Gastroesophageal sphincter (tissue), 4 donors: Measurements from ENCODE around the gene CTSW. TPM values are rescaled to one million over a fixed set of nuclear protein-coding genes. Genes with fewer than 3 reads are reported as not detected.
A peak's percentile ranks its signal among the peaks of the same experiment; 100 is the strongest.

Experiments
- ATAC-seq: fragments of 150-250 bp; one replicate; pipeline ENCODE4 v1.9.1; 2016; ENCODE audit warnings: mild to moderate bottlenecking, moderate library complexity
- H3K27ac ChIP-seq, 4 donors: fragments of 200-600 bp; sonication (generic) in 3 of 4; 1 replicate in 3 of 4; 2 replicates in 1 of 4; pipeline ENCODE4 v1.5.1; 2016 to 2019
- H3K27me3 ChIP-seq: fragments of 200-600 bp; sonication (generic); one replicate; pipeline ENCODE4 v1.5.1; 2019
- H3K36me3 ChIP-seq, 2 donors: fragments of 200-600 bp; sonication (generic); one replicate each; pipeline ENCODE4 v1.5.1; 2019; ENCODE audit warnings: control low read depth in 1 of 2
- H3K4me1 ChIP-seq, 3 donors: fragments of 200-600 bp; sonication (generic); 1 replicate in 2 of 3; 2 replicates in 1 of 3; pipeline ENCODE4 v1.5.1; 2016 to 2019; ENCODE audit warnings: control low read depth in 2 of 3
- H3K4me3 ChIP-seq, 2 donors: fragments of 200-600 bp; sonication (generic); one replicate each; pipeline ENCODE4 v1.5.1; 2019; ENCODE audit warnings: mild to moderate bottlenecking in 1 of 2, moderate library complexity in 1 of 2
- H3K9me3 ChIP-seq, 3 donors: fragments of 200-600 bp; sonication (generic); one replicate each; pipeline ENCODE4 v1.5.1; 2017 to 2019; ENCODE audit warnings: control low read depth in 2 of 3
- EP300 ChIP-seq: sonication (generic); formaldehyde crosslinking; IDR thresholded peaks from one replicate; pipeline ENCODE4 v1.6.1; 2017; ENCODE audit warnings: antibody characterized with exemption, mild to moderate bottlenecking
- POLR2A ChIP-seq, 2 donors: fragments of 450-650 bp; IDR thresholded peaks; one replicate each; pipeline ENCODE4 v1.6.1; 2017; ENCODE audit warnings: antibody characterized with exemption in 2 of 2, mild to moderate bottlenecking in 2 of 2, moderate library complexity in 1 of 2
- POLR2AphosphoS5 ChIP-seq: sonication (generic); formaldehyde crosslinking; IDR thresholded peaks from one replicate; pipeline ENCODE4 v1.6.1; 2017; ENCODE audit warnings: antibody characterized with exemption
- WGBS, 2 donors: methylation state at CpG; one replicate each; pipeline ENCODE4 v1.1.5; 2018; ENCODE audit warnings: low coverage in 1 of 2; 5-methylcytosine and 5-hydroxymethylcytosine counted together
- total RNA-seq, 4 donors: library from RNA; depleted of rRNA; stranded (reverse); fragments of >200 nt; gene quantifications; one replicate each; pipeline ENCODE4 v1.1.0, GENCODE V29; 2016
- TF ChIP-seq, protein P1 (sequence below), 4 experiments: fragments of 200-600 bp in 2 of 4; fragments of 450-650 bp in 2 of 4; sonication (generic) in 1 of 4; IDR thresholded peaks; one replicate each; pipeline ENCODE4 v1.5.1; 2017 to 2019; ENCODE audit warnings: antibody characterized with exemption in 4 of 4, mild to moderate bottlenecking in 2 of 4, moderate library complexity in 2 of 4

Gene CTSW
- total RNA-seq, 4 donors from 2014 or later: 0.52 to 3.6 (median 0.94) TPM; not detected in 1

DNA sequence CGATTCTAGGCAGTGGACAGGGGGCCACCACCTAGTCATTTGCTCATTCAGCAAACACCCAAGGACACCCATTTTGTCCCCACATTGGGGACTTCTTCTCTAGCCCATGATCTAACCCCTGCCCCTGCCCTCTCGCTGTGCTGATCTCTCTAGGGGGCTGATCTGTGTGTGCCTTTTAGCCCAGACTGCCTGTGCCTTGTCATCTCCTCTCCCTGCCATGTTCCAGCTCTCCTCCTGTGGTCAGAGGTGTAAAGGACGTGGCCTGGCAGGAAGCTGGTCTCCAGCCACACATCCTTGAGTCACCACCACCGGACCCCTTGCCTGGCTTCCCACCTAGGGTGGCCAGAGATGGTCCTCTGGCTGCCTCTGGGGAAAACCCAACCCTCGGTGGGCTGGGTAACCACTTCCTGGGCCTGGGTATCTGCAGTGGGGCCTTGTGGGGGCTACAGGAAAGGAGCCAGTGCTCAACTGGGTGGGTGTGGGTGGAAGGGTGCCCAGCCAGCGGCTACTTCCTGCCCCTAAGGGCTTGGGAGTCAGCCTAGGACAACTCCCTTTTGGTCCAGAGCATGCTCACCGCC is 1.3 kb downstream of the CTSW start:
- TF ChIP-seq, protein P1, sequence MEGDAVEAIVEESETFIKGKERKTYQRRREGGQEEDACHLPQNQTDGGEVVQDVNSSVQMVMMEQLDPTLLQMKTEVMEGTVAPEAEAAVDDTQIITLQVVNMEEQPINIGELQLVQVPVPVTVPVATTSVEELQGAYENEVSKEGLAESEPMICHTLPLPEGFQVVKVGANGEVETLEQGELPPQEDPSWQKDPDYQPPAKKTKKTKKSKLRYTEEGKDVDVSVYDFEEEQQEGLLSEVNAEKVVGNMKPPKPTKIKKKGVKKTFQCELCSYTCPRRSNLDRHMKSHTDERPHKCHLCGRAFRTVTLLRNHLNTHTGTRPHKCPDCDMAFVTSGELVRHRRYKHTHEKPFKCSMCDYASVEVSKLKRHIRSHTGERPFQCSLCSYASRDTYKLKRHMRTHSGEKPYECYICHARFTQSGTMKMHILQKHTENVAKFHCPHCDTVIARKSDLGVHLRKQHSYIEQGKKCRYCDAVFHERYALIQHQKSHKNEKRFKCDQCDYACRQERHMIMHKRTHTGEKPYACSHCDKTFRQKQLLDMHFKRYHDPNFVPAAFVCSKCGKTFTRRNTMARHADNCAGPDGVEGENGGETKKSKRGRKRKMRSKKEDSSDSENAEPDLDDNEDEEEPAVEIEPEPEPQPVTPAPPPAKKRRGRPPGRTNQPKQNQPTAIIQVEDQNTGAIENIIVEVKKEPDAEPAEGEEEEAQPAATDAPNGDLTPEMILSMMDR (IDR thresholded peaks at IDR 0.05): no peak
- TF ChIP-seq POLR2A (IDR thresholded peaks at IDR 0.05): no peak
- no peak for TF ChIP-seq EP300
- TF ChIP-seq POLR2AphosphoS5: no peak
- H3K4me3 ChIP-seq: no peak overlapping the region
- no peaks in the 10 kb centered on the region for H3K27me3 ChIP-seq
- H3K36me3 ChIP-seq: peaks cover 0 to 37% of the 10 kb centered on the region in 2 donors
- ATAC-seq: no peak
- H3K27ac ChIP-seq: no peak overlapping the region
- H3K4me1 ChIP-seq: peaks cover 0 to 12% (median 7%) of the 10 kb centered on the region in 3 donors
- WGBS, 2 donors: no CpG with 5 or more reads among the region's 7 CpGs
- no peaks in the 10 kb centered on the region for H3K9me3 ChIP-seq

DNA sequence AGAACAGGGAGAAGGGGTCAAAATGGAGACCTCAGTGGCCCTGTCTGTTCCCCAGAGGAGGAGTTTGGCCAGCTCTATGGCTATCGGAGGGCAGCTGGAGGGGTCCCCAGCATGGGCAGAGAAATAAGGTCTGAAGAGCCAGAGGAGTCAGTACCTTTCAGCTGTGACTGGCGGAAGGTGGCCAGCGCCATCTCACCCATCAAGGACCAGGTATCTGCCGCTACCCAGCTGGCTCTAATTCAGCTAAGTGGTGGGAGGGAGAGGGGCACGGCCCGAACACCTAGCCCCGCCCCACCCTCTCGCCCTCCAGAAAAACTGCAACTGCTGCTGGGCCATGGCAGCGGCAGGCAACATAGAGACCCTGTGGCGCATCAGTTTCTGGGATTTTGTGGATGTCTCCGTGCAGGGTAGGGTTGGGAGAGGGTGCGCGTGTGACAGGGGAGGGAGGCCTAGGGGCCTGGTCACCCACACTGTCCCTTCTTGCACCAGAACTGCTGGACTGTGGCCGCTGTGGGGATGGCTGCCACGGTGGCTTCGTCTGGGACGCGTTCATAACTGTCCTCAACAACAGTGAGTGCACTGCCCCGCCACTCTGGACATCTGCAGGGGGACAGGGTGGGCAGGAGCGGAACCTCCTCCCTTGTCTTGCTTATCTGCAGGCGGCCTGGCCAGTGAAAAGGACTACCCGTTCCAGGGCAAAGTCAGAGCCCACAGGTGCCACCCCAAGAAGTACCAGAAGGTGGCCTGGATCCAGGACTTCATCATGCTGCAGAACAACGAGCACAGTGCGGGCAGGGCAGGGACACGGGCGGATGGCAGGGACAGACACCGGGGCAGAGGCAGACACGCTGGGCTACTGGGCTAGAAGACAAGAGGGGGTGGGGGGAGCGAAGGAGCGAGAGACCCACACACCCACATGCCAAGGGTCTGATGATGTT is 2.8 kb downstream of the CTSW start:
- H3K27me3 ChIP-seq: no peaks in the 10 kb centered on the region
- no peak overlapping the region for H3K27ac ChIP-seq
- 93% methylated on average over 5 to 8 of the region's 30 CpGs for WGBS, 2 donors
- peaks cover 0 to 25% (median 10%) of the 10 kb centered on the region in 3 donors for H3K4me1 ChIP-seq
- no peaks in the 10 kb centered on the region for H3K9me3 ChIP-seq
- H3K36me3 ChIP-seq: peaks cover 0 to 49% of the 10 kb centered on the region in 2 donors
- no peak for TF ChIP-seq EP300
- no peak for TF ChIP-seq POLR2A (IDR thresholded peaks at IDR 0.05)
- TF ChIP-seq POLR2AphosphoS5: no peak
- TF ChIP-seq, protein P1 (IDR thresholded peaks at IDR 0.05): no peak
- no peak for ATAC-seq
- no peak overlapping the region for H3K4me3 ChIP-seq

DNA sequence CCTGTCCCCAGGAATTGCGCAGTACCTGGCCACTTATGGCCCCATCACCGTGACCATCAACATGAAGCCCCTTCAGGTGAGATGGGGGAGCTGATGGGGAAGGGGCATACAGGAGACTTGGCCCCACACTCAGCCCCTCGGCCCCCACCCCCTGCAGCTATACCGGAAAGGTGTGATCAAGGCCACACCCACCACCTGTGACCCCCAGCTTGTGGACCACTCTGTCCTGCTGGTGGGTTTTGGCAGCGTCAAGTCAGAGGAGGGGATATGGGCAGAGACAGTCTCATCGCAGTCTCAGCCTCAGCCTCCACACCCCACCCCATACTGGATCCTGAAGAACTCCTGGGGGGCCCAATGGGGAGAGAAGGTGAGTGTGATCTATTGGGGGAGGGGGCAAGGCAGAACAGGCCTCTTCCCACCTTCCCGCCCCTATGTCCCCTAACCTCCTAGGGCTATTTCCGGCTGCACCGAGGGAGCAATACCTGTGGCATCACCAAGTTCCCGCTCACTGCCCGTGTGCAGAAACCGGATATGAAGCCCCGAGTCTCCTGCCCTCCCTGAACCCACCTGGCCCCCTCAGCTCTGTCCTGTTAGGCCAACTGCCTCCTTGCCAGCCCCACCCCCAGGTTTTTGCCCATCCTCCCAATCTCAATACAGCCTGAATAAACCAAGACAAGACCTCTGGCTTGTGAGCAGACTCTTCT is 3.6 kb downstream of the CTSW start:
- Histone ChIP-seq H3K9me3 (no peaks in the 10 kb centered on the region), H3K27me3 (no peaks in the 10 kb centered on the region), H3K4me1 (peaks cover 0 to 33% (median 14%) of the 10 kb centered on the region in 3 donors), H3K27ac (no peak overlapping the region), H3K36me3 (peaks cover 0 to 49% of the 10 kb centered on the region in 2 donors), H3K4me3 (no peak overlapping the region)
- WGBS, 2 donors: 86 to 90% methylated on average over 4 to 8 of the region's 13 CpGs
- ATAC-seq: no peak
- TF ChIP-seq, protein P1 (IDR thresholded peaks at IDR 0.05): no peak
- TF ChIP-seq EP300 (no peak), POLR2A (IDR thresholded peaks at IDR 0.05) (no peak), POLR2AphosphoS5 (no peak)

DNA sequence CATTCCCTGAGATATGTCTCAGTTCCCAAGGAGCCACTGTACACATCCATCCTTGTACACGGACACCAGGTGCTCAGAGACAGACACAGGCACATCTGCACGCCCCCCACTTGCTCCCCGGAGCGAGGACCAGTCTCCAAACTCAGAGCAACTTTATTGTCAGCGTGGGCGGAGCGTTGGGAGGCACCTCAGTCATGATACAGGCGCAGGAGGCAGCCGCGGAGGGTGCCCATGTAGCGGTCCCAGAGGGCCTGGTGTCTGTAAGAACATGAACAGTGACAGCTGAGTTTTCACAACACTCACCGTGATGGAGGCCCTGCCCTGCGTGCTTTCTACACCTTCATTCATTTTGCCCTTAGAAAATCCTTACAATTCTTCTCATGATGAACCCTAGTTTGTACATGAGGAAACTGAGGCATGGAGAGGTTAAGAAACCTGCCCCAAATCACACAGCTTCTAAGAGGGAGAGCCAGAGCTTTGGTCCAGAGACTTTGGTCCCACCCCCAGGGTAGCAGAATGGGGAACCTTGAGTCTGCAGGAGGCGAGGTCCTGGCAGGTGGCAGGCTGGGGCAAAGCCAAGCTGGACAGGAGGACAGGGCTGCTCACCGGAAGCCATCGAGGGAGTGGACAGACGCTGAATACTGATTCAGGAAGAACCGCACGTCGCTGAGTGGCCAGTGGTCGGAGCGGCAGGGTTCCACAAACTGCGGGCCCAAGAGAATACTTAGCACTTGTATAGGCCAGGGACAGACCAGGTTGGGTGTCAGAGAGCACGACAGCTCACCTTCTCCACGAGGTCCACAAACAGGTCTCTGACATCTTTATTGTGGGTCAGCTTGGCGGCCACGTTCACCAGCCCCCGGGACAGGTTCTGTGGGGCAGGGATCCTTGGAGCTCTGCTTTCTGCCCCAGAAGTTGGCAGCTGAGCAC is 4.4 kb downstream of the CTSW start:
- Histone ChIP-seq H3K27me3 (no peaks in the 10 kb centered on the region), H3K36me3 (peaks cover 0 to 49% of the 10 kb centered on the region in 2 donors), H3K27ac (peak overlapping the region in 3 of 4 donors; percentile 16 to 65 (median 64)), H3K4me1 (peaks cover 0 to 39% (median 14%) of the 10 kb centered on the region in 3 donors), H3K4me3 (no peak overlapping the region), H3K9me3 (no peaks in the 10 kb centered on the region)
- no peak for ATAC-seq
- TF ChIP-seq EP300 (no peak), POLR2AphosphoS5 (no peak), POLR2A (IDR thresholded peaks at IDR 0.05) (no peak)
- TF ChIP-seq, protein P1 (IDR thresholded peaks at IDR 0.05): no peak
- WGBS, 2 donors: 40 to 85% methylated on average over 1 to 18 of the region's 28 CpGs
